HG03175 (cell line): ENCODE results near the gene PCYT2.

Experiments
- ATAC-seq: cut with Tn5 transposase; IDR thresholded peaks from one replicate; pipeline ENCODE4 v1.9.1; 2021; ENCODE audit warnings: mild to moderate bottlenecking, moderate library complexity; ENCODE audit not compliant: unreplicated experiment

The PCYT2 gene

DNA sequence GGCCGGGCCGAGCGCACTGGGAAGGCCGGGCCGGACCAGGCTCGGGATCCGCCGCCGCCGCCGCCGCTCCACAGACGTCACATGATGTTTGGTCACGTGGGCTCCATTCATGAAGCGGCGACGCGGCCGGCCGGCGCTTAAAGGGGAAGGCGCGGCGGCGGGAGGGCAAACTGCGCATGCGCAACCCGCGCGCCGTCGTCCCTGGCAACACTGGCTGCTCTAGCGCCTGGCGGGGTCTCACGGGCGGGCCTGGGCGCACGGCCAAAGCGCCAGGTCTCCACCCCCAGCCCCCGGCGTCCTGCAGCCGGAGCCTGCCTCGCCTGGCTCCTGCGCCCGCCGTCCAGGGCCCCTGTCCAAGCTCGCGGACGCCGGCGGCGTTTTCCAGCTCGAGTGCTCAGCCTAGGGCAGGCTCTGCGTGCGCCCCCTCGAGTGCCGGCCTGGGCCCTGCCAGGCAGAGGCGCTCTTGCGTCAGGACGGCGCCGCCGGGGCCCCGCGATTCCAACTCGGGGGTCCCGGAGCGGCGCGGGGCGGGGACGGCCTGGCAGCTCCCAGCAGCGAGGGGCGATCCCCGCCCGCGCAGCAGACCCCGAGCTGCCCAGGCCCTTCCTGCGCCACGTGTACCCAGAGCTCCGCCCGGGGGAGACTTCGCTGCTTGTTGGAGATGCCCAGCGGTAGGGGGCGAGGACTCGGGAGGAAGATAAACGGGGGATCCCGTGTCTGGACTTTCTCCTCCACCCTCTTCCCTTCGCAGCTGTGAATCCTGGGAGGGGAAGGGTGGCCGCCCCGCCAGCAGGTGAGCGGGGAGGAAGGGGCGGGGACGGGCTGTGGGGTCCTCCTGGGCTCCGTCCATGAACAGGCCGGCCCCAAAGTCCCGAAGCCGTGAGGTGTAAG is 16.7 kb upstream of the PCYT2 start, which contains the start of gene MAFG:
Gene MAFG (minus strand): TSS at position 83 of the 891 bp plus-strand sequence. CDS start 4,550 bp downstream, outside the sequence.
- peak; percentile 73 for ATAC-seq

DNA sequence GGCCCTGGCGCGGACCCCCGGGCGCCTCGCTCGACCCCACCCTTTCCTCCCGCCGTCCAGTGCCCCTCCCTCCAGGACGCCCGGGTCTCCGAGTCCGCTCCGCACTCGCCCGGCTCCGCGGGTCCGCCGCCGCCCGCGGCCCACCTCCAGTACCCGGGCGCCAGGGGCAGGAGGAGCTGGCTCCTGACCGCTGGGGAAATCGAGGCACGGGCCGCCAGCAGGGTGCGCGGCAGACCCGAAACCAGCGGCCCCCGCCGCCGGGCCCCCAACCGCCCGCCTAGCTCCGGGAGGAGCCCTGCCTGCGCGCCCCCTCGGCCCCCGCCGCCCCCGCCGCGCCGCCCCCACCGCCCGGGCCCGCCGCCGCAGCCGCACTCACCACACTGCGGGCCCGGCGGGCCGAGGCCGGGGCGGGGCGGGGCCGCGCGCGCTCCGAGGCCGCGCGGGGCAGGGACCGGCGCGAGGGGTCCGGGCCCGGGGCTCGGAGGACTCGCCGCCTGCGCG is 16.0 kb upstream of the PCYT2 start:
- peak; percentile 9 for ATAC-seq

DNA sequence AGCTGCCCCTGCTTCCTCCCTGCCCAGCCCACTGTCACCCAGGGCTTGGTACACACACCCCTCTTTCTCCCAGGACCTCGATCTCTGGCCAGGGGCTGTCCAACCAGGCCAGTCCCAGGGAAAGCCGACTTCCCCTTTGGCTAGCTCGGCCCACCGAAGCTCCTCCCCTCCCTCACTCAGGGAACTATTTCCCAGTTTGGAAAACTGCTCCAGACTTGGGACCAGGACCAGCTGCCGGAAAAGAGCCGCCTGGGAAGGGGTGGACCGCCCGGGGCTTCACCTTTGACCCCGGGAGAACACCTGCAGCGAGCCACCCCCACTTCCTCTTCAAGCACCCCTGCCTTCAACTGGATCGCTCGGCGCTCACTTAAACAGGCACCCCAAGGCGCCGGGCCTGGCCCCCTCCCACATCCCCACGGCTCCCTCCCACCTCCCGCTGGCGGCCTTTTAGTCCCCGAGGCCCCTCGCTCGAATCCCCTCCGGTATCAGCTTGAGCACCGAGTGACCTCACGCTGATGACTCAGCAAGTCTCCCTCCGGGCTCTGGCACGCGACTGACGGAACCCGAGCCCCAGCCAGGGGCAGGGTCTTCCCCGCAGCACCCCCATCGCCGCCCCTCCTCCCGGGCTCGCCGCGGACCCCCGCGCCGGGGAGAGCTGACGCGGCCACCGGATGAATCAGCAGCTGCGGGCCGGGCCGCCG is 15.4 kb upstream of the PCYT2 start:
- peak; percentile 19 for ATAC-seq

DNA sequence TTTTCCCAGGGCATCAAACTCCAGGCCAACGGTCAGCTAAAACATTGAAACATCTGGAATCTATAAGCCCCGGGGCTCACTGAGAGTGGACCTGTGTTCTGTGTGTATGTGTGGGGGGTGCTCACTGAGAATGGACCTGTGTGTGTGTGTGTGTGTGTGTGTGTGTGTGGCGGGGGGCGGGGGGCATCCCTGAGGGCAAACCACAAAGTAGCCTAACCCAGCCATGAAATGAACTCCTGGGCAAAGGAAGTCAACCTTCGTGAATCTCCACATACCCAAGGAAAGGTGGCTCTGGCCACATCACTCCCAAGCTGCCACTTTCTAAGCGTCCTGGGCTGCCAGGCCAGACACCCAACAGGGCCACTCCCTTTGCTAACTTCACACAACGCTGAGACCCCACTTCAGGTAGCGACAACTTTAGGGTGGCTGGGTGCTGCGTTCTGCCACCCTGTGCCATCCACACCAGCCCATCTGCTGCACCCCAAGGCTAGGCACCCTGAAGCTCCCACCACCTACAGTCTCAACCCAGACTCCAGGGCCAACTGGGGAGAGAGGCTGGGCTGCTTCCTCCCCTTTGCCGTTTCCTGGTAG is 14.8 kb upstream of the PCYT2 start:
- no peak for ATAC-seq

DNA sequence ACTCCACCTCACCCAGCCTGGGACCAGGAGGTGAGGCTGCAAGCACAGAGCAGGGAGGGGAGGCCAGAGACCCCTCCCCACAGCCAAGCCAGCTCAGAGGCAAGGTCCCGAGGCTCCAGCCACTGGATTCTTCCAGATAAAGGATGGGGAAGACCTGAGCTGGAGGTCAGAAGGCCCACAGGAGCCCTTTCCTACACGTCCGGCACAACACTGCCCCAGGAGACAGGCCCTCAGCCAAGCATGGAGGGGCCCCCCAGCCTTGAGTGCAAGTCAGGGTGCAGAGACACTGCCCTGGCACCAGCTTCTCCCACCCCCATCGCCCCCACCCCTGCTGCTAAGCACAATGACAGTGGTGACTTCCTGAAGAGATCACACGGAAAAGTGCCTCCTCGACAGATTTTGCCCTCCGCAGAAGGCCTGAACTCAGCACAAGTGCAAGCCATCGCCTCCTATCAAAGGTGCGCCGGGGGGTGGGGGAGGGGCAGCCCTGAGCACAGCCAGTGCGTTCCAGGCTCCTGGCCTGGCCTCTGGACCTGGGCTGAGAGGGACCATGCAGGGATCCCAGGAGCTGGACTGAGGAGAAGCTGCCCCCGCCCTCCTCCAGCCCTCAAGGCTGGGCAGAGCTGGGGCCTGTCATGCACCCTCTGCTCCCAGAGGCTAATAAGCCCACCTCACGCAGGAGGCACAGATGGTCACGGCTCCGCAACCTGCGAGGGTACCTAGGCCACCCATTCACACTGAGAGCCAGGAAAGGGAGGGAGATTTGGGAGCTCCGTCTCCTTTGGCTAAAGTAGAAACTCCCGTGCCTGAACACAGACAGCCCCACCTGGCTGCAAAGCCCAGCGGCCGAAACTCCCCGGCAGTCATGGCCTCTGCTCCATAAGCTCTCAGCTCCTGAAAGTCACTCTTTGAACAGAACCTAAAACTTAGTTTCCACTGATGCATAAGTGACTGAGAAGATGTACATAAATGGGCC is 13.6 kb upstream of the PCYT2 start:
- no peak for ATAC-seq

DNA sequence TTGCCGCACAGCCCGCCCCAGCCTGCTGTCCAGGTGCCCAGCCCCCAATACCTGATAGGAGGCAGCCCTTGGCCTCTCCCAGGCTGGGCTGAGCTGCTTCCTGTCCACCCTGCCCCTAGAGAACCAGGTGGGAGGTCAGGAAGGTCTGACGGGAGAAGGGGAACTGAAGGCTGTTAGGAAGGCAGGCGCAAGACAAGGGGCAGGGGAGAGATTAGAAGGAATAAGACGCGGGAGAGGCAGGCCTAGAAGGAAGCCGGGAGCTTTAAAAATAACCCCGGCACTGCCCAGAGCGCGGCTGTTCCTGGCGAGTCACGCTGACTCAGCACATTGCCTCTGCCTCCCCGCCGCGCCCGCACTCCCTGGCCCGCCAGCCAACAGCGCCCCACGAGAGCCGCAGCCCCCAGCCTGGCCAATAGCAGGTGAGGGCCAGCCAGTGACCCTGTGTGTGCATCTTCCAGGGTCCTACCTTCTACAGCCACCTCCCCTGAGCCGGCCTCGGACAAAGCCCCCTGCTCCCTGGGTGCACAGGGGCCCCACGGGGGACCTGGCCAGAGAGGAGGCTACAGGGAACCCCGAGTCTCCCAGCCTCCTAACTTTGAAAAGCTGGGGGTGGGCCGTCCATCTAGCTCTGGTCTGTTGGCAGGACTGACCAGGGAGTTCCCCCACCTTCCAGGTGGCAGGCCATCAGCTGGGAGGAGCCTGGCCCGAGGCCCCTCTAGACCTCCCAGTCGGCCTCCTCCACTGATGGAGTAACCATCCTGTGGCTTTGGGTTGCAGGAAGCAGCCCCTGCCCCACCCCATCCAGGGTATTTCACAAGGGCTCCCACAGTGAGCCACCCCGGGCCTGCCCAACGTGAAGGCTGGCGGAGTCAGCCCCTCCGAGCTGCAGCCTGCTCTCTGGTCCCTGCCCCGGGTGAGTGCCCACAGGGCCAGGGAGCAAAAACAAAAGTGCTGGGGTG is 12.4 kb upstream of the PCYT2 start:
- no peak for ATAC-seq

DNA sequence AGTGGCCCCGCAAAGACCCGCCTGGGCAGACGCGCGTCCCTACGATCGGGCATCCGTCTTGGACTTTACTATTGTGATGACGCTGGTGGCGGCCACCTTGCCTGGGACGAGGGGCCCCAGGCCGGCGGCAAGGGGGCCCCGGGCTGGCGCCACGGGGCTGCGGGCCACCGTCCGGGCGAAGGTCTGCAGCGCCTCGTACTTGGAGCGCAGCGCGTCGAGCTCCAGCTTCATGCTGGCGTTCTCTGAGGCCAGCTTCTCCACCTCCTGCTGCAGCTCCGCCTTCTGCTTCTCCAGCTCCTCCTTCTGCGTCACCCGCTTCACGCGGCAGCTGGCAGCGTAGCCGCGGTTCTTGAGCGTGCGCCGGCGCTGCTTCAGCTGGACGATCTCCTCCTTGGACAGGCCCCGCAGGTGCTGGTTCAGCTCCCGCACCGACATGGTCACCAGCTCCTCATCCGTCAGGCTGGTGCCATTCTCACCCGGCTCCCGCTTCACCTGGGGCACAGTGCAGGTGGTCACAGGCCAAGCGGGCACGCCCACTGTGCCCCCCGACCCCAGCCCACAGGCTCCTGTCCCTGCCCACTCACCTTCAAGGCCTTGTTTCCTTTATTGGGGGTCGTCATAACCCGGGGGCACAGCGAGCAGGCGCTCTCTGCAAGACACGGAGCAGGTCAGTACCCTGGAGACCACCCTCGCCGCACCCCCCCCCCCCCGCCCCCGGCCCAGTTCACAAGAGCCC is 11.5 kb upstream of the PCYT2 start:
- ATAC-seq, result no peak

DNA sequence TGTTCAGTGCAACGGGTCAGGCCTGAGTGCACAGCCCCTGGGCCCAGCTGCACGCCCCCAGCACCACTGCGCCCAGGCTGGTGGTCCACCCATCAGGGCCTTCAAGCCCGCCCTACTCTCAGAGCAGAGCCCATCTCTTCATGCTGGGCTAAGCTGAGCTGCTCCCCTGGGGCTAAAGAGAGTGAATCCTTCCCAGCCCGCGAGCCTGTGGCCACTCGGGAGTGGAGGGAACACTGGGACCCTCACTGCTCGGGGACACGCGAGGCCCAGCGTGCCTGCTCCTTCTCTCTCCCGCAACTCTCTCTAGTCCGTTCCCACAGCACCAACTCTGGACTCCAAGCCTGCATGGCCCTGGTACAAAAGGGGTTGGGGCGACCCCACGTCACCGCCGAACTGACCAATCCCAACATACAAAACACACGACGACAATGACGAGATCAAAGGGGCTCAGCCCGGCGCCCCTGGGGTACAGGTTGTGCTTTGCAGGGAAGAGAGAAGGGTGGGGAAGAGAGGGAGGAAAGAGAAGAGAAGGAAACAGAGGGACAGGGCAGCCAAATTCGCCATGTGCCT is 10.9 kb upstream of the PCYT2 start:
- no peak for ATAC-seq

DNA sequence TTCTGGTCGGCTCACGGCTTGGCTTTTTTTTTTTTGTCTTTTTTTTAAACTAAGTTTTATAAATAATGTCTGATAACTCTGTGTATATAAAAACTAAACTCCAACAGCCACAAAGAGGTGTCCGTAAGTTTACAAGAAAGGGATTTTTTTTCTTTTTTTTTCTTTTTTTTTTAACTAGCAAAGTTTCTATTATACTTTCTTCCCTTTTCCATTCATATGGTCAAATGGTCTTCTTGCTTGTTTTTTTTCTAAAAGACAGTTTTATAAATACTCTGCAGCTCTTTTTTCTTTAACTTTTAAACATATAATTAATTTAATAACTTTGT is 10.3 kb upstream of the PCYT2 start:
- no peak for ATAC-seq

DNA sequence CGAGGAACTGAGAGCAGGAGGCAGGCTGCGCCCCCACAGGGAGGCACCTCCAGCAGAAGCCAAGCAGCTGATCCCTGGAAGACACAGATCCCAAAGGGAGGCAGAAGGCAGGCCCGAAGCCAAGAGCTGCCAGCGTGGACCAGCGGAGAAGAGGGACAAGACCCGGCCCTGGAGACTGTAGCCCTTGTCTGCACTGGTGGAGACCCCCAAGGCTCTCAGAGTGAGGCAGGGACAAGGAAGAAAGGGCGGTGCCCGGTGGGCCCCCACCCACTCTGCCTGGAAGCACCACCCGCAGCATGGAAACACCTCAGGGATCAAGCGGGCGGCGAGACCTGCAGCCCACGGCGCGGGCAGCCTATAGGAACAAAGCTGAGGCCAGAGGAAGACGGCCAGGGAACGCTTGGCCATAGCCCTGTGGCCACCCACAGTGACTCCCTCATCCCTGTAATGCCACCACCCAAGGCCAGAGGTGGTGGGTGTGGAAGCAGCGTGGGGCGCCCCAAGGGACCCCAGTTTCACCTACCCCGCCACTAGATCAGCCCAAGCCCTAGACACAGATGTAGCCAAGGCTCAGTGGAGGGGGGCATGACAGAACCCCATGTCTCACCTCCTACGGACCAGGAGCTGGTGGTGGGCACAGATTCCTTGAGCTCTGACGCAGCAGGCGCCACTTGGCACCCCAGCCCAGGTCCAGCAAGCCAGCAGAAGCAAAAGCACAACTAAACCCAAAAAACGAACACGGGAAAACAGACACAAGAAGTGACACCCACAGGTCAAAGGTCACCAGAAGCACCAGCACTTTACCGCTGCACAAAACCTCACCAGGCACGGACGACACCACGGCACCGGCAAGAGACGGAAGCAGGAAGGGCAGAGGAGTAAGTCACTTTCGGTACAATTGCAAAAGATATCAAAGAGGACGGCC is 9.7 kb upstream of the PCYT2 start:
- no peak for ATAC-seq

DNA sequence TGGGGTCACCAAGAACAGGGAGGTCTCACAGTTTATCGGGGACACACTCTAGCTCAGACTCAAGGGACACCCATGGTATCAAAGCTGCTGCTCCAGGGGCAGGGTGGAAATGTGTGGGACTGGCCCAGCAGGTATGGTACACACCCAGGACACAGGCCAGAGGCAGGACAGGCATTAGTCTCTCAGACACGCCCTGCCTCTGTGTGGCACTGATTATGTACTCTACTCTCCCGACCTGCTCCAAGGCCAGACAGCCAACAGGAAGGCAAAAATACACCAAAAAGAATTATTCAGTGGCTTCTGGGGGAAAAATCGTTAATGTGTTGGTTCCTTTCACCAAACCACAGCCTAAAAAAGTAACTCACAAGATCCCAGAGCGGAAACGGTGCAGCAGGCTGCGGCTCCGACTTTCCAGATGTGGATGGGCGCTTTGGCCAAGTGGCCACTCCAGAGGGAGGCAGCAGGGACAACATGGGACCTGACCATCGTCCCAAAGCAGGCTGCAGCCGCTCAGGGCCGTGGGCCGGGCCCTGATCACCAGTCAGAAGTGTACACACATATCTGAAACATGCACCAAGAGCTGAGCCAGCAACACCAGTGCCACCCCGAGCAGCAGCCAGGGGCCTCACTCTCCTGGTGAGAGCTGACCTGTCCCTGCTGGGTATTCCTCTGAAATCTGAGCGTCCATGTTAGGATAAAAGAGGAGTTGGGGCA is 7.8 kb upstream of the PCYT2 start:
- ATAC-seq, result no peak

DNA sequence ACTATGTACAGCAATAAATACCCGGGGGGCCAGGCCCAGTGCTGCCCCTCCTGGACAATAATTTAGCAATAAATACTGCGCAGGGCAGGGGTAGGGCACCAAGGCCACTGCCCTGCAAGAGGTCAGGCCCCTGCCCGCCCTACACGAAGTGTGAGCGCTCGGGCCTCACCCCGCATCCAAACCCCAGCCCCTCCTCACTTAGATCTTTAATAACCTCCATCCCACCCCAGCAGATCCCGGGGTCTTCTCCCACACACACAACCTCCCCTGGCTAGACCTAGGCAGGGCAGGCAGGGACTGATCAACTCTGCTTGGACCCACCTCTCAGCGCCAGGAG is 7.1 kb upstream of the PCYT2 start:
- ATAC-seq, result peak; percentile 9

DNA sequence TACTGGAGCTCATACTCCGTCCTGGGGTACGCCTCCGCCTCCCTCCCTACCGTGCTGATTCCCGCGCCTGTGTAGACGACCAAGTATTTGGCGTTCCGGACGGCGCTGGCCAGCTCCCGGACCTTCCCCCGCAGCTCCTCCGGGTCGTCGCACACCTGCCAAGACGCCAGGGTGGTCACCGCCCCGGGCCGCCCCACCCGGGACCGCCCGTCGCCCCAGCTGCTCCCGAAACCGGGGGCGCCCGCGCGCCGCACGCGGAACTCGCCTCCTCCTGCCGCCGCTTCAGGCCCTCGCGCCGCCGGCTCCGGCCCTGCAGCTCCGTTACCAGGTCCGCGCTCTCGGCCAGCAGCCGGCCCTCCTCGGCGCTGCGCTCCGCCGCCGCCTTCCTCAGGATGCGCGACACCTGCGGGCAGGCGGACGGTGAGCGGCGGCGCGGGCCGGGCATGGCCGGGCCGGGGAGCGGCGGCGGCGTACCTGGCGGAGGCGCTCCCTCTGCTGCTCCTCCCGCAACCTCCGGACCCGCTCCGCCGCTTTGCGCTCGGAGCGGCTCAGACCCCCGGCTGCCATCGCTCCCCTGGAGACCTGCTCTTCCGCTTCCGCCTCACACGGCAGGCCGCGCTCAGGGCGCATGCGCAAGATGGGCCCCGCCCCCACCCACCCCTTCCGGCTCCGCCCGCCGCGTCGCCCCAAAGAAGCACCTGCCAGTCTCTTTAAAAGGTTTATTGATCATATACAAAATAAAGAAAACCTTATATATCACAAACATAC is 6.5 kb upstream of the PCYT2 start, which contains the start of gene SIRT7:
Gene SIRT7 (minus strand): TSS at position 612 of the 768 bp plus-strand sequence. CDS start 45 bp downstream, at position 567.
- peak; percentile 74 for ATAC-seq

DNA sequence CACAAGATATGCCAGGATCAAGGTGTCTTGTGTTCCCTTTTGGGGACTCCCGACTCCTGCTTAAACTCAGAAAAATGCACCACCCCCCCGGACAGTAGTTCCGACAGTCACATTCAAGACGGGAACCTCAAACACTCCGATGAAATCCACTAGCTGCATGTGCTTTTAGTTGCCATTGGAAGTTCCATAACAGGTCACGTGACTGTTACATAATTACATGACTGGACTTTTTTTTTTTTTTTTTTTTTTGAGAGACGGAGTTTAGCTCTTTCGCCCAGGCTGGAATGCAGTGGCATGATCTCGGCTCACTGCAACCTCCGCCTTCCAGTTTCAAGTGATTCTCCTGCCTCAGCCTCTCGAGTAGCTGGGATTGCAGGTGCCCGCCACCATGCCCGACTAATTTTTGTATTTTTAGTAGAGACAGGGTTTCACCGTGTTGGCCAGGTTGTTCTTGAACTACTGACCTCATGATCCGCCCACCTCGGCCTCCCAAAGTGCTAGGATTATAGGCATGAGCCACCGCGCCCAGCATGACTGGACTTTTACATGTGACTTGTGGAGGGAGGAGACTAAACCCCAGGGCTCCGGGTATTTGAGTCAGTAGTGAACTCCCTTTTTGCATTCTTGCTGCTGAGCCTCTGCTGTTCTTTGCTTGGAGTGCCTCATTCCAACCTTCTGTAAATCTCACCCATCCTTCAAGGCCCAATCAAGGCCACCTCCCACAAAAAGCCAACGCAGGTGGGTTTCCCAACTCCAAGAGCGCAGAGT is 5.2 kb upstream of the PCYT2 start:
- ATAC-seq, result no peak

DNA sequence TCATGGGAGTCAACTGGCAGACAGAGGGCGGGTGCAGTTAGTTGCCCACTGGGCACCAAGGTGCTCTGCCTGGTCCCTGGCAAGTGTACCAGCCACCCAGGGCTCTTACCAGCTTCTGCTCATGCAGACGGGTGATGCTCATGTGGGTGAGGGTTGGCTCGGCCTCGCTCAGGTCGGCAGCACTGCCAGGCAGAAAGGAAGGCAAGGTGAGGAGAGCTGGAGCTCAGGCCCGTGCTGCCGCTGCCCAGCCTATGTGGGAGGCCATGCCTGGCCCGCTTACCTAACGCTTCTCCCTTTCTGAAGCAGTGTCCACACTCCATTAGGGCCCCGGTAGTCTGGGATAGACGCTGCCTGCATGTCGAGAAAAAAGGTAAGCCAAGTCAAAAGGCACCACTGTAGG is 4.1 kb upstream of the PCYT2 start:
- ATAC-seq, result no peak
